NB4 (cell line): Measurements from ENCODE around the gene ANAPC10.

Experiments
- DNase-seq: peaks from one replicate; pipeline ENCODE4 v3.0.0; 2010; ENCODE audit warnings: low read depth
- H3K4me3 ChIP-seq: one replicate; pipeline ENCODE4 v1.5.1; 2011; ENCODE audit warnings: mild to moderate bottlenecking, low read depth, low read length, moderate library complexity
- CTCF ChIP-seq: IDR thresholded peaks from one replicate; pipeline ENCODE4 v1.5.1; 2012; ENCODE audit warnings: low read depth, low read length
- MAX ChIP-seq: IDR thresholded peaks from 2 replicates; pipeline ENCODE4 v1.6.1; 2011; ENCODE audit warnings: low read depth, low read length
- MYC ChIP-seq: IDR thresholded peaks from 2 replicates; pipeline ENCODE4 v1.6.1; 2011; ENCODE audit warnings: low read depth, low read length
- POLR2A ChIP-seq: IDR thresholded peaks from 2 replicates; pipeline ENCODE4 v1.6.1; 2011; ENCODE audit warnings: mild to moderate bottlenecking; ENCODE audit not compliant: insufficient read length; ENCODE audit errors: extremely low read depth

Gene ANAPC10

GRCh38 chr4:145049241-145049640 is 48.8 kb downstream of the ANAPC10 start:
- DNase-seq: no peak
- TF ChIP-seq MAX (no peak), MYC (no peak), CTCF (no peak), POLR2A (no peak)
- no peak overlapping the region for H3K4me3 ChIP-seq

GRCh38 chr4:145048817-145049216 is 49.2 kb downstream of the ANAPC10 start:
- no peak for DNase-seq
- H3K4me3 ChIP-seq: no peak overlapping the region
- TF ChIP-seq MAX (no peak), MYC (no peak), CTCF (no peak), POLR2A (no peak)

- DNase-seq: no peak
- no peak for TF ChIP-seq MAX
- no peak for TF ChIP-seq CTCF
- no peak for TF ChIP-seq POLR2A
- H3K4me3 ChIP-seq: no peak overlapping the region
Observed at GRCh38 chr4:145047151-145047550, 50.8 kb downstream of the ANAPC10 start.

GRCh38 chr4:145045180-145045579 is 52.8 kb downstream of the ANAPC10 start:
- no peak for DNase-seq
- TF ChIP-seq MAX: no peak
- TF ChIP-seq CTCF: no peak
- no peak for TF ChIP-seq POLR2A
- no peak for TF ChIP-seq MYC

GRCh38 chr4:145044341-145044740 is 53.7 kb downstream of the ANAPC10 start:
- no peak for DNase-seq
- no peak for TF ChIP-seq MYC
- no peak for TF ChIP-seq CTCF
- no peak for TF ChIP-seq POLR2A
- H3K4me3 ChIP-seq: no peak overlapping the region

More at GRCh38 chr4:145045180-145045579, 52.8 kb downstream of the ANAPC10 start:
- H3K4me3 ChIP-seq: no peak overlapping the region

- no peak for DNase-seq
- TF ChIP-seq MAX (no peak), CTCF (no peak), MYC (no peak), POLR2A (no peak)
- H3K4me3 ChIP-seq: no peak overlapping the region
Observed at GRCh38 chr4:145043306-145043705, 54.7 kb downstream of the ANAPC10 start.
